Jurkat, Clone E6-1 (cell line): ENCODE data around the gene ARHGAP1.
"Not testable (repeated sequence)": the region's sequence is repeated elsewhere in the genome, so short reads cannot be mapped to it uniquely, and the experiment has no call there.

ENCODE experiments used
- DNase-seq: peaks from one replicate; pipeline ENCODE4 v3.0.0-alpha.2; 2011; ENCODE audit warnings: low read depth, low spot score
- H3K4me3 ChIP-seq: 2 replicates; pipeline ENCODE4 v1.5.1; 2011; ENCODE audit warnings: mild to moderate bottlenecking, low read length, control low read depth, moderate library complexity

The ARHGAP1 gene

DNA sequence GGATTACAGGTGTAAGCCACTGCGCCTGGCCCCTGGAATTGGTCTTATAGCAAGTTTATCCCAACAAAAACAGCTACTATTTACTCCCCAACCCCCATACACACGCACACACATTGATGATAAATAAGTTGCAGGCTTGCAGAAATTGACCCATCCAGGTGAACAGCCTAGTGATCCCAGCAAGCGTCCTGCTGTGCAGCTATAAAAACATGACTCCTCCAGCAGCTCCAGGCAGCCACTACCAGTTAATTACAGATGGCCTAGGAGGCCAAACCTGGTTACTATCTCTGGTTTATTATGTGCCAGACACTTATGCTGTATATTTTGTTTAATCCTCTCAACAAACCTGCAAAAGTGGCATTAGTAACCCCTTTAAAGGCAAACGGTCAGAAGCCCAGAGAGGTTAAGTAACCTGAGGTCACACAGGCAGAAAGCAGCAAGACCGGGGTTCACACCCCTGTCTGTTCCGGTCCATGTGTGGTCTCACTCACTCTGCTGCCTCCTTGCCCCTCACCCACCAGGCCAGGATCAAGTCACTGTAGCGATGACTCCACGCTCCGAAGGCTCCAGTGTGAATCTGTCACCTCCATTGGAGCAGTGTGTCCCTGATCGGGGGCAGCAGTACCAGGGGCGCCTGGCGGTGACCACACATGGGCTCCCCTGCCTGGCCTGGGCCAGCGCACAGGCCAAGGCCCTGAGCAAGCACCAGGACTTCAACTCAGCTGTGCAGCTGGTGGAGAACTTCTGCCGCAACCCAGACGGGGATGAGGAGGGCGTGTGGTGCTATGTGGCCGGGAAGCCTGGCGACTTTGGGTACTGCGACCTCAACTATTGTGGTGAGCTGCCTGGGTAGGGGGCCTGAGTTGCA is 25.2 kb upstream of the ARHGAP1 start:
- no peak for DNase-seq
- no peak overlapping the region for H3K4me3 ChIP-seq

DNA sequence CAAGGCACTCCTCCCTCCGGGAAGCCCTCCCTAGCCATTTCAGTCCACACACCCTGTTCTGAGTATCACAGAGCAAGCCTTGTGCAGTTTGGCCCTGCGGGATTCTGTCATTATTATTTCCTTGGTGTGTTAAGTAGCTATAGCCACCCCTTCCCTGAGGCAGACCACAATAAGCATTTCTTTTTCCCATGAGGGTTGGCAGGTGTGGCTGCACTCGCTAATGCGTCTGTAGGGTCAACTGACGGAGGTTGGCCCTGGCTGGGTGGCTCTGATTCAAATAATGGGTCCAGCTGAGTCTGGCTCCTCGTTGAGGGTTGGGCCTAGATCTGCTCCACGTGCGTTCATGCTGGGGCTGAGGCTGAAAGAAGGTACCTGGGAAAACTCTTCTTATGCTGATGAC is 23.7 kb upstream of the ARHGAP1 start:
- no peak for DNase-seq
- H3K4me3 ChIP-seq: no peak overlapping the region

DNA sequence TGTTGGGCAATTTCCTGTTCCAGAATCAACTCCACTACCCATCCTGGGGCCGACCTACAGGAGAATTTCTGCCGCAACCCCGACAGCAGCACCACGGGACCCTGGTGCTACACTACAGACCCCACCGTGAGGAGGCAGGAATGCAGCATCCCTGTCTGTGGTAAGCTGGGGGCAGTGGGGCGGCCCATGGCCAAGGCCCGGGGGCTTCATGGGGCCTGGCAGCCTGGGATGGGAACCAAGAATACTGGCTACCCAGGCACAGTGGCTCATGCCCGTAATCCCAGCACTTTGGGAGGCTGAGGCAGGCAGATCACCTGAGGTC is 22.9 kb upstream of the ARHGAP1 start:
- no peak overlapping the region for H3K4me3 ChIP-seq
- DNase-seq: no peak

DNA sequence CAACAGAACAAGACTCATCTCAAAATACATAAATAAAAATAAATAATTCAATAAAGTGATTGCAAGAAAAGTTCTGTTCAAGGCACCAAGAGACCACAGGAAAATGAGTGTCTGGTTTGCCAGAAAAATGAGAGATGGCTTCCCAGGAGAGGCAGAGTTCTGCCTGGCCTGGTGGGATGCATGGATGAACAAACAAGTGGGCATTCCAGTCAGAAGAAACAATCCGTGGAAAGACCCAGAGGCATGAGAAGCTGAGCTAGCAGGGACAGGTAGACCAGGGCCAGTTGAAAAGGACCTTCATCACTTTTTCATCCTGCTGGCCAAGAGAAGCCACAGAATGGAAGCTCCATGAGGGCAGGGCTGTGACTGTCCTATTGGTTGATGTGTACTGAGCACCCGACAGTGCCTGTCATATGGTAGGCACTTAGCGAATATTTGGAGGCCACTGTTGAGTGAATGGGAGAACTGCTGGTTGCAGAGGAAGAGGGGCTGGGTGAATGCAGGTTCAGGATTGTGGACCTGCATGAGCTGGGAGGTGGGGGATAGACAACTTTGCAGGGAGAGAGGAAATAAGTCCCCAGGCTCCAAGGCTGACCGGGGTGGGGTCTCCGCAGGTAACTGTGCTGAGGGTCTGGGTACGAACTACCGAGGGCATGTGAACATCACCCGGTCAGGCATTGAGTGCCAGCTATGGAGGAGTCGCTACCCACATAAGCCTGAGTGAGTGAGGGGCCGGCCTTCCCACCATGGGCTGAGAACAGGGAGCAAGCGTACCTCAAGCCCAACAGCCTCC is 22.3 kb upstream of the ARHGAP1 start:
- H3K4me3 ChIP-seq: no peak overlapping the region
- no peak for DNase-seq

DNA sequence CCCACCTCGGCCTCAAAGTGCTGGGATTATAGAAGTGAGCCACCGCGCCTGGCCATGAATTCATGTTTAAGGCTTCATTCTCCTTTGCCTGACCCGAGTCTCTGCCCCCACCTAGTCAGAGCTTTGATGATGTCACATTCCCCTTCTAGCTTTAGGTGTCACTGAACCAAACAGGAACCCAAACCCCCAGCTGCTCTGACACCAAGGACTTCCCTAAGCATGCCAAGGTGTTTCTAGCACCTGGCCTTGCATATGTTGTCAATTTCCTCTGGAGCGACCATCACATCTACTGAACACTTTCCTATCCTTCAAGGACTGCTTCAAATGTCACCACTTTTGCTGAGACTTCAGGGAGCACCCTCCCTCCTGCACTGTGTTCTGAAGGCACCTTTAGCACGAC is 20.9 kb upstream of the ARHGAP1 start:
- no peak overlapping the region for H3K4me3 ChIP-seq
- no peak for DNase-seq

DNA sequence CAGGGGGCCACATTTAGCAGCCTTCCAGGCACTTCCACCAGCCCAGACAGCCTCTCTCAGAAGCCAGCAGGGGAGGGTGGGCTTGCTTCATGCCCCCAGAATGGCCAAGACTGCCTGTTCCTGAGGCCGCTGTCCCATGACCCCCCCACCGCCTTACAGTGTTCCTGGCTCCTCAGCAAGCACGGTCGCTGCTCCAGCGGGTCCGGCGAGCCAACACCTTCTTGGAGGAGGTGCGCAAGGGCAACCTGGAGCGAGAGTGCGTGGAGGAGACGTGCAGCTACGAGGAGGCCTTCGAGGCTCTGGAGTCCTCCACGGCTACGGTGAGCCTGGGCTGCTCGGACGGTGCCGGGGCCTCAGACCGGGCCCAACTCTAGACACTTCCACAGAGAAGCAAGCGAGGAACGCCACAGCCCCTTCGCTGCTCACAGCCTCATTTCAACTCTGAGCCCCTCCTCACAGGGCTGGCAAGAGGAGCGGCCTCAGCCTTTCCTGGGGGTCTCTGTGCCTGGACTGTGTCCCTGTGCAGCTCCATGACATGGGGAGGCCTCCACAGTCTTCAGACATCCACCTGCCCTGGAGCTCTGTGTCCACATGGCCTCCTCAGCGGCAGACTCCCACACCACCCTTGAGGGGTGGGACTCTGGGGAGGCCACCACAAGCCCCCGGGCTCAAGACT is 19.3 kb upstream of the ARHGAP1 start:
- no peak for DNase-seq
- no peak overlapping the region for H3K4me3 ChIP-seq

DNA sequence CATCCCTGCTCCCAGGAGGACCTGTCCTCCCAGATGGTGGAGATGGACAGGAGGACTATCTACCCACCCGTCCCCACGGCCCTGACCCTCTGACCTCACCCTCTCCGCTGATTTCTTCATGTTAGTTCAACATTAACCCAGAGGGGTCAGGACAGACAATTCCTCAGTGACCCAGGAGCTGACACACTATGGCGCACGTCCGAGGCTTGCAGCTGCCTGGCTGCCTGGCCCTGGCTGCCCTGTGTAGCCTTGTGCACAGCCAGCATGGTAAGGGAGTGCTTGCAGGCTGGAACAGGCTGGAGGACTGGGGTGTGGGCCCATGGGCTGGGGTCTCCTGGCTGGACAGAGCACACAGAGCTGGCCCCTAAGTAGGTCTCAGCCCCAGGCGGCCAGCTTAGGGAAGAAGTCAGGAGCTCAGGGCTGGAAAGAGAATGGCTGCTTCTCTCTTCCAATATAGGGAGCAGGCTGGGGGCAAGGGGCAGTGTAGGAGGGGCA is 18.7 kb upstream of the ARHGAP1 start, which contains the start of gene F2:
TSS of gene F2 (plus strand) at position 166 of the 495 bp plus-strand sequence. CDS start at position 189, 23 bp downstream.
- DNase-seq: no peak
- H3K4me3 ChIP-seq: no peak within 1 kb of the TSS

DNA sequence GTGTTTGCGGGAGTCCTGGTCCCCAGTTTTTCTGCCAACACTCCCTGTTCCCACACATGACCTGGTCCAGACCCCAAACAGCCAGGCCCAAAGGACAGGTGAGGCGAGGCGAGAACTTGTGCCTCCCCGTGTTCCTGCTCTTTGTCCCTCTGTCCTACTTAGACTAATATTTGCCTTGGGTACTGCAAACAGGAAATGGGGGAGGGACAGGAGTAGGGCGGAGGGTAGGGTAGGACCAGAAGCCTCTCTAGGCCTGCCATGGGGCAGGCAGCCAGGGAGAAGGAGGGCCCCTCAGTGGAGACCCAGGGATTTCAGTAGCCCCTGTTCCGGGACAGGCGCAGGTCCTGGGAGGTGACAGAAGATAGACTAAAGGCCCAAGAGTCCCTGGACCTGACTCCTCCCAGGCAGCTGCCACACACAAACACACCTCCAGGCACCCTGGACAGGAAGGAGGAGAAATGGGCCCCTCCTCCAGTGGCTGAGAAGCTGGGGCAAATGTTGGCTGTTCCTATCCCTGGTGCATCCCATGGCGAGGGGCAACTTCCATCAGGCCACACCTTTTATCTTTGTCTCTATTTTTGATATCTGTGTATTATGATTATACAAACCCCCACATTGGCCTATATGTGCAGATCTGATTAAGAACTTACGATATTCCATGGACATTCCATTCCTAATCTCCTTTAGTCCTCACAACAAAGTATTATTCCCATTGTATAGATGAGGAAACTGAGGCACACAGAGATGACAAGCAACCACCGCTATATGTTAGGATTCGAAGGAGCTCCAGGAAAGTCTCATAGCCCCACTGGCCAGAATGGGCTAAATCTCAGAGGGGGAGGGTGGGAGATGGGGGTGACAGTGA is 18.0 kb upstream of the ARHGAP1 start:
- no peak overlapping the region for H3K4me3 ChIP-seq
- no peak for DNase-seq

DNA sequence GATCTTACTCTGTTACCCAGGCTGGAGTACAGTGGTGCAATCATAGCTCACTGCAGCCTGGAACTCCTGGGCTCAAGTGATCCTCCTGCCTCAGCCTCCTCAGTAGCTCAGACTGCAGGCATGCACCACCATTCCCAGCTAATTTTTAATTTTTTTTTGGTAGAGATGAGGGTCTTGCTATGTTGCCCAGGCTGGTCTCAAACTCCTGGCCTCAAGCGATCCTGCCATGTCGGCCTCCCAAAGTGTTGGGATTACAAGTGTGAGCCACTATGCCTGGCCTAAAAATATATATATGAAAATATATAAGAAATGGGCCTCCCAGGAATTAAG is 17.4 kb upstream of the ARHGAP1 start:
- DNase-seq, H3K4me3 ChIP-seq: not testable (repeated sequence)

DNA sequence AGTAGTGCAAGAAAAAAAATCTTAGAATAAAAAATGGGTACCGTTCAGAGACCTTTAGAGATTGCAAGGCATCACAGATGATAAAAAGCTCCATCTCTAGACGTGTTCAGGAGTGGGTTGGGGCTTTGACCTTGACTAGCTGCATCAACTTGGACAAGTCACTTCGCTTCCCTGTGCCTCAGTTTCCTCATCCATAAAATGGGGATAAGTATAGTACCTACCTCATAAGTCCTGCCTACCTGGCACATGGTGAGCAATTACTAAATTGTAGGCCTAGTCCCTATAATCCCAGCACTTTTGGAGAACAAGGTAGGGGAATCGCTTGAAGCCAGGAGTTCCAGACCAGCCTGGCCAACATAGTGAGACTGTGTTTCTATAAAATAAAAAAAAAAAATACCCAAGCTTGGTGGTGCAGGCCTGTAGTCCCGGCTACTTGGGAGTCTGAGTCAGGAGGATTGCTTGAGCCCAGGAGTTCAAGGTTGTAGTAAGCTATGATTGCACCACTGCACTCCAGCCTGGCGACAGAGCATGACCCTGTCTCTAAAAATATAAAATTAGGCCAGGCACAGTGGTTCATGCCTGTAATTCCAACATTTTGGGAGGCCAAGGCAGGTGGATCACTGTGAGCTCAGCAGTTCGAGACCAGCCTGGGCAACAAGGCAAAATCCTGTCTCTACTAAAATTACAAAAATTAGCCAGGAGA is 12.6 kb upstream of the ARHGAP1 start:
- no peak overlapping the region for H3K4me3 ChIP-seq
- no peak for DNase-seq

DNA sequence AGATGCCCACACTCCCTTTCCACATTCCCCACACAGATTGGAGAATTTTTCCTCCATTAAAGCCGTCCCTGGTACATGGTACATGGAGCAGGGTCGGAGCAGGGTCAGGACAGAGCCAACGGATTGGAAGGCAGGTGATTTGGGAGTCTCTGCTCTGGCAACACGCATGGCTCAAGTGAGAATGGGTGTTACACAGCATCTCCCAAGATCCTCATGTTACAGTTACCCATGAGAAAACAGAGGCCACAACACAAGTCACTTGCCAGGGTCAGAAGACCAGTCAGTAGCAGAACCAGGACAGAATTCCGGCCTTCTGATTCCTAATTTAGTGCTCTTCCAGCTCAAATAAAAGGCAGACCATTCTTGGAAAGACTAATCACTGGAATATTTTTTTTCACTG is 10.9 kb upstream of the ARHGAP1 start:
- no peak for DNase-seq

DNA sequence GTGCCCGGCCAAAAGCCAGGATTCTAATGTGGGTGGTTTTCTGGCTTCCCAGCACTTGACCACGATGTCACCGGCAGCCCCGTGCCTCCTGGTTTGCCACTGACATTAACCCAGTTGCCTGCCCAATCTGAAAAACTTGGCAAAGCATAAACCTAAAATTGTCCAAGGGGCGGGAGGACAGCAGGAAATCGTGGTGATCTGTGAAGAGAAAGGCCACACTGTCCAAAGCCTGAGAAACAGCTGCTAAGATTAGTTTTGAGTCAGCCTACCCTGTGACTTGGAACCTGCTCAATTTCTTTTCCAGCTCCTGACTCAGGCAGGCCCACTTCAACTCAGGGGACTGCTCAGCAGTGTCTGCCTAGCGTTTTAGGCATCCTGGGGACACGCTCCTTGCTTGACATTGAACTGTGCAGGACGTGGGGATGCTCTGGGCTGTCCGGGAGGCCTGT is 10.4 kb upstream of the ARHGAP1 start:
- no peak for DNase-seq
- H3K4me3 ChIP-seq: no peak overlapping the region

More for the DNA sequence above, 10.9 kb upstream of the ARHGAP1 start:
- H3K4me3 ChIP-seq: no peak overlapping the region

DNA sequence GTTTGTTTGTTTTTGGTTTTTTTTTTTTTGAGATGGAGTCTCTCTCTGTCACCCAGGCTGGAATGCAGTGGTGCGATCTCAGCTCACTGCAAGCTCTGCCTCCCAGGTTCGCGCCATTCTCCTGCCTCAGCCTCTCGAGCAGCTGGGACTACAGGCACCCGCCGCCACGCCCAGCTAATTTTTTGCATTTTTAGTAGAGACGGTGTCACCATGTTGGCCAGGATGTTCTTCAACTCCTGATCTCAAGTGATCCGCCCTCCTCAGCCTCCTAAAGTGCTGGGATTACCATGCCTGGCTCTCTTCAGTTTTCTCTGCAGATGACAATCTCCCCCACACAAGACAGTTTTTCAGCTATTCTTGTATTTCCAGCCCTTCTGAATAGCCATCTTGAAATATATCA is 8.9 kb upstream of the ARHGAP1 start:
- H3K4me3 ChIP-seq, DNase-seq: not testable (repeated sequence)

DNA sequence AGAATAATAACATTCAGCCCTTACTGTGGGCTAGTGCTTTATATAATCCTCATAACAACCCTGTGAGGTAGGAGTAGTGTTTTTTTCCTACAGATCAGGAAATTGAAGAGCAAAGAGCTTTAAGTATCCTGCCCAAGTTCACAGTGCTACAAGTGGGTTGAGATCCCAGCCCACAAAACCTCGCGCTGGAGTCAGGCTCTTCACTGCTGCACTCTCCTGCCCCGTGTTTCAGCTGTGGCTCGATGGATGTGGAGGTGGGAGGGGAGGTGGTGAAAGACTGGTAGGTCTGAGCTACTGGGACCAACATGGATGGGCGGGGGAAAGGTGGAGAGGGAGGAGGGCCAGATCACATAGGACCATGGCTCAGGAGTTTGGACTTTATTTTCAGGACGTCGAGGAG is 6.5 kb upstream of the ARHGAP1 start:
- DNase-seq: no peak
- H3K4me3 ChIP-seq: no peak overlapping the region

DNA sequence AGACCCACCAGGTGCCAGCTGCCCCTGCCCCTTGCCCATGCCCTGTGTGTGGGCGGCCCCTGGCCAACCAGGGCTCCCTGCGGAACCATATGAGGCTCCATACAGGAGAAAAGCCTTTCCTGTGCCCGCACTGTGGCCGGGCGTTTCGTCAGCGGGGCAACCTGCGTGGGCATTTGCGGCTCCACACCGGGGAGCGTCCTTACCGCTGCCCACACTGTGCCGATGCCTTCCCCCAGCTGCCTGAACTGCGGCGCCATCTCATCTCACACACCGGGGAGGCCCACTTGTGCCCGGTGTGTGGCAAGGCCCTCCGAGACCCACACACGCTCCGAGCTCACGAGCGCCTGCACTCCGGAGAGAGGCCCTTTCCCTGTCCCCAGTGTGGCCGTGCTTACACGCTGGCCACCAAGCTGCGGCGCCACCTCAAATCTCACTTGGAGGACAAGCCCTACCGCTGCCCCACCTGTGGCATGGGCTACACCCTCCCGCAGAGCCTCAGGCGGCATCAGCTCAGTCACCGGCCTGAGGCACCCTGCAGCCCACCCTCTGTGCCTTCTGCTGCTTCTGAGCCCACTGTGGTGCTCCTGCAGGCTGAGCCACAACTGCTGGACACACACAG is 4.8 kb upstream of the ARHGAP1 start:
- no peak overlapping the region for H3K4me3 ChIP-seq
- no peak for DNase-seq

DNA sequence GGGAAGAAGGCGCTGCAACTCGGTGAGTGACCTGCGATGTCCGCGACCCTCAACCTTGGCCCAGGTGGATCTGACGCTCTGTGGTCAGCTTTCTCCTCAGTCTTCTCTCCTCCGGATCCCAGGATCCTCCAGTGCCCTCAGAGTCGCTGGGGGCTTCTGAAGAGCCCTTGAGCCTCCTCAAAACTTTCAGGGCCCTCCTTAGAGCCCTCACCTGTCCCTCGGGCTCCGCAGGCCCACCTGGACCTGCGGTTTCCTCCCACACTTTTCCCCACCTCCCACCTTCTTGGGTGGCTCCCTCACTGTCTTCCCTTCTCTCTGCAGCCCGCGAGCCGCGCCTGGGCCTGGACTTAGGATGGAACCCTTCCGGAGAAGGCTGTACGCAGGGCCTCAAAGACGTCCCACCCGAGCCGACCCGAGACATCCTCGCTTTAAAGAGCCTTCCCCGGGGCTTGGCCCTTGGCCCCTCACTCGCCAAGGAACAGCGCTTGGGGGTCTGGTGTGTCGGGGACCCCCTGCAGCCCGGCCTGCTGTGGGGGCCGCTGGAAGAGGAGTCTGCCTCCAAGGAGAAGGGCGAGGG is 747 bp upstream of the ARHGAP1 start:
- H3K4me3 ChIP-seq: peak overlapping the region; percentile 99
- DNase-seq: no peak

DNA sequence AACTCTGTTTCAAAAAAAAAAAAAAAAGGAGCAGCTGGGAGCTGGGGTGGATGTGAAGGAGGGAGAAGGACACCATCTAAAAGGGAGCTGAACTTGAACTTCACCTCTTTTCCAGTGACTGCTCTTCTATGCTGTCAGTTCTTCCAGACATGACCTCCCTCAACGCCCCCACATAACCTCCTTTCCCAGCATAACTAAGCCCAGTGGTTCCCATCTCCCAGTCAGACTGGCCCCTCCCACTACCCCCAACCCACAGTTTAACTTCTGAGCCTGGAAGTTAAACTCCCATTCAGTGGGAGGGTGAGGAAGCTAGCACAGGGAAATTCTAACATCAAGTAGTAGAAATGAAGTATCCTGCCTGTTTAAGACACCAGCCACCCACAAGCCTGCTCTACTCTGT is 1.8 kb downstream of the ARHGAP1 start:
- H3K4me3 ChIP-seq: no peak overlapping the region
- no peak for DNase-seq

DNA sequence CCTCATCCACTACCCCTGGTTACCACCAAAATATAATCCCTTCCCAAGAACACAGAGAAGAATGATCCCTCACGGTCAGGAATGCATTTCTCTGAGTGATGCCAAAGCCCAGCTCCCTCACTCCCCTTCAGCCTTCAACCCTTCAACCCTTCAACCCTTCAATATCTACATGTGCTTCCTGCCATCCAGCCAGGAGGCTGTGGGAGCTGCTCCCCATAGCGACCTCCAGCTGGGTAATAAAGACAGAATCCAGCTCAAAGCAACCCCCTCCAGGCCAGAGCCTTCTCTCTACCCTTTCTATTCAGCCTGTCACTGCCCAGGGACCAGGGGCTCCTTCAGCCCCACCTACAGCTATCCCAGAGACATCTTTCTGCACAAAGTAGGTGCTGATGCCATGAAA is 2.7 kb downstream of the ARHGAP1 start:
- H3K4me3 ChIP-seq: no peak overlapping the region
- DNase-seq: no peak
